Left hindlimb (tissue), 1 donor: ENCODE measurements around the gene KANK2.
"Not testable (repeated sequence)": the region's sequence is repeated elsewhere in the genome, so short reads cannot be mapped to it uniquely, and the experiment has no call there.

ENCODE experiments used
- DNase-seq: peaks from one replicate; pipeline ENCODE4 v3.0.0-alpha.2; 2018

KANK2 gene

GRCh38 chr19:11137542-11138384 is 59.6 kb downstream of the KANK2 start:
- DNase-seq = peak; percentile 89

GRCh38 chr19:11136400-11137101 is 60.8 kb downstream of the KANK2 start:
- DNase-seq = no peak

- no peak for DNase-seq
Observed at GRCh38 chr19:11131471-11131870, 65.9 kb downstream of the KANK2 start.

- DNase-seq = peak; percentile 67
Observed at GRCh38 chr19:11130824-11131455, 66.4 kb downstream of the KANK2 start.

GRCh38 chr19:11127905-11128304 is 69.4 kb downstream of the KANK2 start:
- no peak for DNase-seq

GRCh38 chr19:11125994-11126685 is 71.2 kb downstream of the KANK2 start:
- DNase-seq = peak; percentile 69

GRCh38 chr19:11124157-11124556 is 73.2 kb downstream of the KANK2 start:
- DNase-seq = not testable (repeated sequence)

- no peak for DNase-seq
Observed at GRCh38 chr19:11123114-11123513, 74.2 kb downstream of the KANK2 start.

GRCh38 chr19:11121963-11122362 is 75.4 kb downstream of the KANK2 start:
- not testable (repeated sequence) for DNase-seq

- DNase-seq = no peak
Observed at GRCh38 chr19:11116507-11116906, 80.8 kb downstream of the KANK2 start.

GRCh38 chr19:11115895-11116446 is 81.4 kb downstream of the KANK2 start:
- DNase-seq = no peak

GRCh38 chr19:11115042-11115441 is 82.3 kb downstream of the KANK2 start:
- no peak for DNase-seq
